ENCODE results near the gene KCNMA1.

- no peak for TF ChIP-seq GATA2 (IDR thresholded peaks at IDR 0.05; ENCODE audit: low read depth, low read length)
- no peak for TF ChIP-seq GATA3 (IDR thresholded peaks at IDR 0.05; ENCODE audit: low read depth, low read length)
These were observed 599.2 kb downstream of the KCNMA1 start for GRCh38 chr10:77038407-77038806.

All from SH-SY5Y (cell line).